Peyer's patch (tissue), 4 donors: ENCODE data around the gene LMO1. TPM values are rescaled to one million over a fixed set of nuclear protein-coding genes. Genes with fewer than 3 reads are reported as not detected.
A peak's percentile ranks its signal among the peaks of the same experiment; 100 is the strongest.

Source experiments
- DNase-seq, 3 donors: peaks; one replicate each; pipeline ENCODE4 v3.0.0-alpha.2; 2017 to 2019
- H3K27ac ChIP-seq, 4 donors: fragments of 200-600 bp; sonication (generic); one replicate each; pipeline ENCODE4 v1.5.1; 2016 to 2019
- H3K27me3 ChIP-seq, 2 donors: fragments of 200-600 bp; sonication (generic); one replicate each; pipeline ENCODE4 v1.5.1; 2019
- H3K36me3 ChIP-seq, 3 donors: fragments of 200-600 bp; sonication (generic); one replicate each; pipeline ENCODE4 v1.5.1; 2016 to 2019
- H3K4me1 ChIP-seq, 4 donors: fragments of 200-600 bp; sonication (generic); one replicate each; pipeline ENCODE4 v1.5.1; 2016 to 2019
- H3K4me3 ChIP-seq, 4 donors: fragments of 200-600 bp; sonication (generic); 1 replicate in 3 of 4; 2 replicates in 1 of 4; pipeline ENCODE4 v1.5.1; 2016 to 2019; ENCODE audit warnings: mild to moderate bottlenecking in 1 of 4
- H3K9me3 ChIP-seq, 4 donors: fragments of 200-600 bp; sonication (generic); one replicate each; pipeline ENCODE4 v1.5.1; 2016 to 2019; ENCODE audit warnings: mild to moderate bottlenecking in 1 of 4
- CTCF ChIP-seq, 6 experiments: fragments of 450-650 bp in 4 of 6; fragments of 200-600 bp in 2 of 6; sonication (generic) in 1 of 6; IDR thresholded peaks; one replicate each; pipeline ENCODE4 v1.5.1; 2017 to 2019; ENCODE audit warnings: antibody characterized with exemption in 6 of 6, mild to moderate bottlenecking in 3 of 6, moderate library complexity in 1 of 6
- POLR2A ChIP-seq, 2 donors: fragments of 450-650 bp; IDR thresholded peaks; one replicate each; pipeline ENCODE4 v1.5.1; 2017; ENCODE audit warnings: antibody characterized with exemption in 2 of 2, mild to moderate bottlenecking in 2 of 2, moderate library complexity in 2 of 2
- total RNA-seq, 4 donors: library from RNA; depleted of rRNA; stranded (reverse); fragments of >200 nt; gene quantifications; one replicate each; pipeline ENCODE4 v1.1.0, GENCODE V29; 2016

Gene LMO1
- total RNA-seq, 4 donors from 2014 or later: not detected

- H3K27ac ChIP-seq: no peak overlapping the region
- no peaks in the 10 kb centered on the region for H3K36me3 ChIP-seq
- no peak for TF ChIP-seq POLR2A (IDR thresholded peaks at IDR 0.05)
- TF ChIP-seq CTCF (IDR thresholded peaks at IDR 0.05): no peak
- H3K4me3 ChIP-seq: no peak overlapping the region
- peak in 1 of 3 donors; percentile 5 for DNase-seq
- no peaks in the 10 kb centered on the region for H3K4me1 ChIP-seq
- H3K9me3 ChIP-seq: no peaks in the 10 kb centered on the region
- H3K27me3 ChIP-seq: no peaks in the 10 kb centered on the region
Observed at GRCh38 chr11:8296038-8296649, 32.5 kb upstream of the LMO1 start.

- Histone ChIP-seq H3K36me3 (no peaks in the 10 kb centered on the region), H3K4me1 (no peaks in the 10 kb centered on the region)
Observed at GRCh38 chr11:8294251-8294935, 30.7 kb upstream of the LMO1 start.

GRCh38 chr11:8293171-8293570 lies 29.5 kb upstream of the LMO1 start:
- H3K4me3 ChIP-seq: no peak overlapping the region
- peak in 1 of 3 donors; percentile 14 for DNase-seq

More at GRCh38 chr11:8294251-8294935, 30.7 kb upstream of the LMO1 start:
- Histone ChIP-seq H3K27me3 (no peaks in the 10 kb centered on the region), H3K9me3 (no peaks in the 10 kb centered on the region), H3K27ac (no peak overlapping the region), H3K4me3 (no peak overlapping the region)
- DNase-seq: peak in 2 of 3 donors; percentile 11 to 22
- TF ChIP-seq CTCF (IDR thresholded peaks at IDR 0.05) (no peak), POLR2A (IDR thresholded peaks at IDR 0.05) (no peak)

GRCh38 chr11:8292351-8292750 lies 28.7 kb upstream of the LMO1 start:
- TF ChIP-seq POLR2A (IDR thresholded peaks at IDR 0.05): no peak
- no peak for TF ChIP-seq CTCF (IDR thresholded peaks at IDR 0.05)
- Histone ChIP-seq H3K4me1 (no peaks in the 10 kb centered on the region), H3K27me3 (no peaks in the 10 kb centered on the region), H3K36me3 (no peaks in the 10 kb centered on the region), H3K9me3 (no peaks in the 10 kb centered on the region), H3K27ac (no peak overlapping the region), H3K4me3 (no peak overlapping the region)
- DNase-seq: peak in 2 of 3 donors; percentile 23 to 26

More at GRCh38 chr11:8293171-8293570, 29.5 kb upstream of the LMO1 start:
- H3K27ac ChIP-seq: no peak overlapping the region
- no peaks in the 10 kb centered on the region for H3K27me3 ChIP-seq
- H3K36me3 ChIP-seq: no peaks in the 10 kb centered on the region
- no peaks in the 10 kb centered on the region for H3K9me3 ChIP-seq
- TF ChIP-seq POLR2A (IDR thresholded peaks at IDR 0.05) (no peak), CTCF (IDR thresholded peaks at IDR 0.05) (no peak)
- H3K4me1 ChIP-seq: no peaks in the 10 kb centered on the region

- Histone ChIP-seq H3K27ac (no peak overlapping the region), H3K4me3 (no peak overlapping the region), H3K4me1 (no peaks in the 10 kb centered on the region), H3K27me3 (no peaks in the 10 kb centered on the region), H3K9me3 (no peaks in the 10 kb centered on the region), H3K36me3 (no peaks in the 10 kb centered on the region)
- TF ChIP-seq POLR2A (IDR thresholded peaks at IDR 0.05) (no peak), CTCF (IDR thresholded peaks at IDR 0.05) (no peak)
- DNase-seq: peak in 2 of 3 donors; percentile 19 to 24
Observed at GRCh38 chr11:8291421-8292350, 28.0 kb upstream of the LMO1 start.
